Smooth muscle cell of bladder (primary cell): ENCODE data around the gene ODC1. TPM values are rescaled to one million over a fixed set of nuclear protein-coding genes. Genes with fewer than 3 reads are reported as not detected.

Experiments
- total RNA-seq: library from RNA; depleted of rRNA; stranded (reverse); fragments of >200 nt; gene quantifications from 2 replicates; pipeline ENCODE4 v1.2.3, GENCODE V29; 2014

Gene ODC1
- total RNA-seq = 89.0 and 91.2 TPM in 2 replicates

DNA sequence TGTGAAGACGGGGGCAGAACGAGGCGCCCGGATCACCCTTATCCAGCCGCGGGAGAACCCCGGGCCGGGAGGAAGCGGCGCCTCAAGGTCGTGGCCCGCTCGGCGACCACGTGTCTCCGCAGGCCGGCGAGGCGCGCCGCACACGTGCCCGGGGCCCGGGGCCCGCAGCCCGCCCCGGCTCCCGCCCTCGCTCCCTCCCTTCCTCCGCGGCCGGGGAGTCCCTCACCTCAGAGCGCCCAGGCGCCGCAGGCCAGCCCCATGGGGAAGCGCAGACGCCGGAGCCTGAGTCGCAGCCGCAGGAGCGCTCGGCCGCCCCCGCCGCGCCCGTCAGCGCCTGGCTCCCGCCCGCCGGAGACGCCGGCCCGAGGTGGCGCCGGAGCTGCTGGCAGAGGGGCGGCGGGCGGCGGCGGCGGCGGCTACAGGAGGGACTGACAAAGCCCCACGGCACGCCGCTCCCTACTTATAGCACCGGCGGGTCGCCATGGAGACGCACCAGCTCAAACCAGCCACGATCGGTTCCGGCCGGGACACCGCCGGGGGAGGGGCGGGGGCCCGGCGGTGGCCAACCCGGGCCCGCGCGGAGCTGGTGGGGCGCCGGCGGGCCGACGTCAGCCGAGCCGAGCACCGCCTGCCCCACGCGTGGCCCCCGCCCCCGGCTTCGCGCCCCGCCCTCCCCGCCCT lies at the start of gene ODC1:
Gene ODC1, minus strand, starts transcription at position 433 of the 681 bp plus-strand sequence. CDS start 3,295 bp downstream, outside the sequence.

Other genes with a start within 250 kb of the ODC1 start
- gene HPCAL1, start 145.4 kb downstream of the ODC1 start, total RNA-seq = 14.0 and 14.9 TPM in 2 replicates
- 27.6 and 28.2 TPM in 2 replicates for gene NOL10, start 241.6 kb upstream of the ODC1 start, total RNA-seq